IPS DF 4.7 (cell line): ENCODE results near the gene TRIM7.

Experiments used
- DNase-seq: peaks from one replicate; pipeline ENCODE4 v3.0.0-alpha.2; 2013; ENCODE audit warnings: low spot score; ENCODE audit errors: extremely low read depth

The TRIM7 gene

GRCh38 chr5:181204826-181205760 is at the start of gene TRIM7:
TRIM7 (minus strand) TSS chr5:181205196; CDS start chr5:181205110, 86 bp downstream.
- DNase-seq: no peak

- DNase-seq: no peak
Observed at GRCh38 chr5:181248277-181248676, 43.3 kb upstream of the TRIM7 start.

GRCh38 chr5:181246276-181247049 is 41.5 kb upstream of the TRIM7 start:
- no peak for DNase-seq

GRCh38 chr5:181245427-181246275 is 40.7 kb upstream of the TRIM7 start:
- no peak for DNase-seq

GRCh38 chr5:181243564-181244343 is 38.8 kb upstream of the TRIM7 start, which contains the start of gene RACK1:
RACK1 (minus strand) TSS chr5:181243906; CDS start chr5:181243800, 106 bp downstream.
- DNase-seq: no peak

GRCh38 chr5:181243018-181243563 is 38.1 kb upstream of the TRIM7 start:
- no peak for DNase-seq

GRCh38 chr5:181242031-181242451 is 37.0 kb upstream of the TRIM7 start:
- DNase-seq: no peak

- DNase-seq: no peak
Observed at GRCh38 chr5:181241393-181241975, 36.5 kb upstream of the TRIM7 start.

GRCh38 chr5:181239062-181239663 is 34.2 kb upstream of the TRIM7 start:
- DNase-seq: no peak

- no peak for DNase-seq
Observed at GRCh38 chr5:181237729-181238385, 32.9 kb upstream of the TRIM7 start.

- DNase-seq: no peak
Observed at GRCh38 chr5:181236954-181237641, 32.1 kb upstream of the TRIM7 start.

GRCh38 chr5:181236471-181236870 is 31.5 kb upstream of the TRIM7 start:
- DNase-seq: no peak

GRCh38 chr5:181235689-181236366 is 30.8 kb upstream of the TRIM7 start:
- no peak for DNase-seq

- no peak for DNase-seq
Observed at GRCh38 chr5:181235323-181235688, 30.3 kb upstream of the TRIM7 start.

- DNase-seq: no peak
Observed at GRCh38 chr5:181234455-181235306, 29.7 kb upstream of the TRIM7 start.

GRCh38 chr5:181233801-181234454 is 28.9 kb upstream of the TRIM7 start:
- no peak for DNase-seq
